Femur (tissue), 1 donor: Measurements from ENCODE around the gene TRAF2.

Experiments
- DNase-seq: peaks from one replicate; pipeline ENCODE4 v3.0.0-alpha.2; 2017

TRAF2 gene

GRCh38 chr9:136847088-136847825 lies 39.1 kb upstream of the TRAF2 start:
- peak; percentile 87 for DNase-seq

DNA sequence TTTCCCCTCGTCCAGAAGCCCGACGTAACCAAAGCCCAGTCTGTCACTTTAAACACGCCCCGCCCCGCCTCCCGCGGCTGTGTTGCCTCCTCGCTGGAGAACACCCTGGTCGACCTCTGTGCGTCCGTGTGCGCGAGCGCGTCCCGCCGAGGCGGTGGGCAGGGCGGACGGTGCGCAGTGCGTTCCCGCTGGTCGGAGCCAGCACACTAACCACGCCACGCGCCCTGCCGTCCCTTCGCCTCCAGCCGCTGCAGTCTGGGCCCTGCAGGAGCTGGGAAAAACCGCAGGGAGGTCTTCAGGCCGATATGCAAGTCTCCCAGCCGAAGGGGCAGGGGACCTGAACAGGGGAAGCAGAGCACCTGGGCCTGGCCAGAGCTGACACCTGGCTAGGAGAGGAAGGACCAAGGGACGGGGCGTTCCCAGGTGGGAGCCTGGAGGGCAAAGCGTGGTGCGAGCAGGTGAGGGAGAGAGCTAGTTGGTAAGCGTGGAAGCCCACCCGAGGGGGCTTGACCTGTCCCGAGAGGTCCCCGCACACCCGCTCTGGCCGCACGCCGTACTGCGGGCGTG lies 38.4 kb upstream of the TRAF2 start:
- peak; percentile 90 for DNase-seq

GRCh38 chr9:136848393-136849037 lies 37.8 kb upstream of the TRAF2 start:
- peak; percentile 69 for DNase-seq

GRCh38 chr9:136849038-136849959 lies 37.0 kb upstream of the TRAF2 start, which contains the start of gene PHPT1:
PHPT1 (plus strand) TSS chr9:136849409; CDS start chr9:136849431, 22 bp downstream.
- peak; percentile 99 for DNase-seq

GRCh38 chr9:136849960-136850865 lies 36.1 kb upstream of the TRAF2 start:
- DNase-seq, result peak; percentile 56

GRCh38 chr9:136850866-136851775 lies 35.2 kb upstream of the TRAF2 start:
- DNase-seq, result peak; percentile 31

- peak; percentile 26 for DNase-seq
These were observed 34.2 kb upstream of the TRAF2 start, which contains the start of gene MAMDC4 for GRCh38 chr9:136851941-136852663. MAMDC4 (plus strand) TSS chr9:136852346; CDS start chr9:136852417, 71 bp downstream.

GRCh38 chr9:136852664-136853595 lies 33.4 kb upstream of the TRAF2 start:
- peak; percentile 33 for DNase-seq

GRCh38 chr9:136853596-136854112 lies 32.7 kb upstream of the TRAF2 start:
- no peak for DNase-seq

GRCh38 chr9:136854113-136854841 lies 32.0 kb upstream of the TRAF2 start:
- DNase-seq, result peak; percentile 33

- peak; percentile 22 for DNase-seq
These were observed 31.4 kb upstream of the TRAF2 start for GRCh38 chr9:136854842-136855460.

GRCh38 chr9:136855461-136856078 lies 30.7 kb upstream of the TRAF2 start:
- DNase-seq, result no peak

- DNase-seq, result no peak
These were observed 30.2 kb upstream of the TRAF2 start for GRCh38 chr9:136856079-136856476.

DNA sequence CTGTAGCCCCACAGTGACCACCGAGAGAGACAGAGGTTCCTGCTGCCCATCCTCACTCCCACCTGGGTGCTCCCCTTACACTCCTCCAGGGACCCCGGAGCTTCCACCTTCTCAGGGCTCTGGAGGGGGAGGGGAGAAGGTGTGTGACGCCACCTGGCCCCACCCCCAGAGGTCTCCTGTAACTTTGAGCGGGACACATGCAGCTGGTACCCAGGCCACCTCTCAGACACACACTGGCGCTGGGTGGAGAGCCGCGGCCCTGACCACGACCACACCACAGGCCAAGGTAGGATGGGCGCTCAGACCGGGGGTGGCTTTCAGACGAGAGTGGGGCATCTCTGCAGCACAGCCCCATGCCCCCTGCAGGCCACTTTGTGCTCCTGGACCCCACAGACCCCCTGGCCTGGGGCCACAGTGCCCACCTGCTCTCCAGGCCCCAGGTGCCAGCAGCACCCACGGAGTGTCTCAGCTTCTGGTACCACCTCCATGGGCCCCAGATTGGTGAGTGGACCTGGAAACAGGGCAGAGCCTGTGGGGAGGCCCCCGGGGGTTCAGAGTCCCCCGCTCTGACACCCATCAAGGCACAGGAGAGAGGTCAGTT lies 29.7 kb upstream of the TRAF2 start:
- DNase-seq, result no peak

DNA sequence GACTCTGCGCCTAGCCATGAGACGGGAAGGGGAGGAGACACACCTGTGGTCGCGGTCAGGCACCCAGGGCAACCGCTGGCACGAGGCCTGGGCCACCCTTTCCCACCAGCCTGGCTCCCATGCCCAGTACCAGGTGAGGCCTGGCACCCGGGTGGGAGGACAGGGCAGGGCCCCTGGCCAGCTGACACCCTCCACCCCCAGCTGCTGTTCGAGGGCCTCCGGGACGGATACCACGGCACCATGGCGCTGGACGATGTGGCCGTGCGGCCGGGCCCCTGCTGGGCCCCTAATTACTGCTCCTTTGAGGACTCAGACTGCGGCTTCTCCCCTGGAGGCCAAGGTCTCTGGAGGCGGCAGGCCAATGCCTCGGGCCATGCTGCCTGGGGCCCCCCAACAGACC lies 29.1 kb upstream of the TRAF2 start:
- DNase-seq, result peak; percentile 39
